Glutamatergic neuron (in vitro differentiated cells): ENCODE results near the gene BMAL2. TPM values are rescaled to one million over a fixed set of nuclear protein-coding genes. Genes with fewer than 3 reads are reported as not detected.

Source experiments
- DNase-seq: peaks from one replicate; pipeline ENCODE4 v3.0.0; 2022
- H3K27ac Mint-ChIP-seq: one replicate; pipeline ENCODE4 v1.8.0; 2020; ENCODE audit warnings: mild to moderate bottlenecking, mixed read lengths, inconsistent platforms; ENCODE audit not compliant: unreplicated experiment
- H3K27me3 Mint-ChIP-seq: one replicate; pipeline ENCODE4 v1.8.0; 2020; ENCODE audit warnings: mild to moderate bottlenecking, moderate library complexity, mixed read lengths, inconsistent platforms; ENCODE audit not compliant: unreplicated experiment
- H3K36me3 Mint-ChIP-seq: one replicate; pipeline ENCODE4 v1.8.0; 2020; ENCODE audit warnings: mild to moderate bottlenecking, mixed read lengths, inconsistent platforms; ENCODE audit not compliant: unreplicated experiment
- H3K4me1 Mint-ChIP-seq: one replicate; pipeline ENCODE4 v1.8.0; 2020; ENCODE audit warnings: mild to moderate bottlenecking, low read depth, mixed read lengths, inconsistent platforms; ENCODE audit not compliant: unreplicated experiment
- H3K4me3 Mint-ChIP-seq: one replicate; pipeline ENCODE4 v1.8.0; 2020; ENCODE audit warnings: mild to moderate bottlenecking, mixed read lengths, inconsistent platforms; ENCODE audit not compliant: unreplicated experiment
- H3K9me3 Mint-ChIP-seq: one replicate; pipeline ENCODE4 v1.8.0; 2020; ENCODE audit warnings: mild to moderate bottlenecking, moderate library complexity, mixed read lengths, inconsistent platforms; ENCODE audit not compliant: unreplicated experiment
- CTCF ChIP-seq: fragments of 200-600 bp; sonication (generic); IDR thresholded peaks from one replicate; pipeline ENCODE4 v1.5.0; 2021; ENCODE audit not compliant: partially characterized antibody, unreplicated experiment
- total RNA-seq: library from RNA; stranded (reverse); fragmentation: NEBNext Ultra II Directional; extraction: Animal tissue kit (Norgen Biotek cat#: 25700); gene quantifications from one replicate; pipeline ENCODE4 v1.2.1, GENCODE V29; 2021; ENCODE audit not compliant: unreplicated experiment

The BMAL2 gene
- total RNA-seq, 1 donor from 2014 or later = 5.3 TPM

- Mint-ChIP-seq H3K4me1 (peaks cover 16% of the 10 kb centered on the region), H3K27me3 (no peaks in the 10 kb centered on the region), H3K36me3 (no peaks in the 10 kb centered on the region), H3K27ac (no peak overlapping the region), H3K9me3 (no peaks in the 10 kb centered on the region), H3K4me3 (peak overlapping the region; percentile 2)
- no peak for TF ChIP-seq CTCF
- DNase-seq = no peak
These were observed 42.0 kb upstream of the BMAL2 start for GRCh38 chr12:27290501-27291168.

GRCh38 chr12:27291862-27292261, 40.8 kb upstream of the BMAL2 start:
- no peaks in the 10 kb centered on the region for H3K36me3 Mint-ChIP-seq
- H3K4me3 Mint-ChIP-seq = no peak overlapping the region
- H3K27ac Mint-ChIP-seq = no peak overlapping the region
- no peaks in the 10 kb centered on the region for H3K27me3 Mint-ChIP-seq
- H3K9me3 Mint-ChIP-seq = no peaks in the 10 kb centered on the region
- H3K4me1 Mint-ChIP-seq = peaks cover 15% of the 10 kb centered on the region
- no peak for DNase-seq
- no peak for TF ChIP-seq CTCF

- H3K27me3 Mint-ChIP-seq = no peaks in the 10 kb centered on the region
- no peak for TF ChIP-seq CTCF
- H3K36me3 Mint-ChIP-seq = no peaks in the 10 kb centered on the region
- H3K9me3 Mint-ChIP-seq = no peaks in the 10 kb centered on the region
- H3K4me1 Mint-ChIP-seq = peaks cover 15% of the 10 kb centered on the region
- H3K4me3 Mint-ChIP-seq = no peak overlapping the region
- no peak for DNase-seq
- H3K27ac Mint-ChIP-seq = no peak overlapping the region
These were observed 39.9 kb upstream of the BMAL2 start for GRCh38 chr12:27292718-27293117.

GRCh38 chr12:27293463-27293862, 39.2 kb upstream of the BMAL2 start:
- DNase-seq = no peak
- Mint-ChIP-seq H3K4me3 (no peak overlapping the region), H3K27ac (no peak overlapping the region), H3K9me3 (peaks cover 2% of the 10 kb centered on the region), H3K27me3 (no peaks in the 10 kb centered on the region), H3K4me1 (peaks cover 15% of the 10 kb centered on the region), H3K36me3 (peaks cover 3% of the 10 kb centered on the region)
- no peak for TF ChIP-seq CTCF

- Mint-ChIP-seq H3K27me3 (no peaks in the 10 kb centered on the region), H3K36me3 (peaks cover 6% of the 10 kb centered on the region), H3K27ac (no peak overlapping the region), H3K4me3 (no peak overlapping the region), H3K4me1 (no peaks in the 10 kb centered on the region), H3K9me3 (peaks cover 6% of the 10 kb centered on the region)
- no peak for DNase-seq
- no peak for TF ChIP-seq CTCF
These were observed 36.0 kb upstream of the BMAL2 start for GRCh38 chr12:27296674-27297073.
